HG02571 (cell line): ENCODE measurements around the gene OTUD5.
"Not testable (repeated sequence)": the region's sequence is repeated elsewhere in the genome, so short reads cannot be mapped to it uniquely, and the experiment has no call there.

Experiments
- ATAC-seq: cut with Tn5 transposase; IDR thresholded peaks from one replicate; pipeline ENCODE4 v1.9.1; 2021; ENCODE audit warnings: mild to moderate bottlenecking, moderate library complexity; ENCODE audit not compliant: unreplicated experiment

The OTUD5 gene

GRCh38 chrX:48891402-48892288 lies 65.8 kb downstream of the OTUD5 start:
- peak; percentile 73 for ATAC-seq

GRCh38 chrX:48890934-48891401 lies 66.4 kb downstream of the OTUD5 start:
- ATAC-seq, result peak; percentile 45

GRCh38 chrX:48890296-48890925 lies 67.0 kb downstream of the OTUD5 start:
- ATAC-seq, result no peak

- not testable (repeated sequence) for ATAC-seq
Observed at GRCh38 chrX:48886586-48886985, 70.8 kb downstream of the OTUD5 start.

GRCh38 chrX:48883729-48884128 lies 73.7 kb downstream of the OTUD5 start:
- no peak for ATAC-seq

- not testable (repeated sequence) for ATAC-seq
Observed at GRCh38 chrX:48876944-48877343, 80.5 kb downstream of the OTUD5 start.
